ENCODE data around the gene CAPN13. TPM values are rescaled to one million over a fixed set of nuclear protein-coding genes. Genes with fewer than 3 reads are reported as not detected.

CAPN13 gene
- not detected for total RNA-seq
- long read RNA-seq: 0 reads

GRCh38 chr2:30807249-30807648, at the start of gene CAPN13:
Gene CAPN13 (minus strand): TSS chr2:30807446. CDS start chr2:30787325, 20,121 bp downstream.
- DNase-seq (ENCODE audit: low spot score): no peak

GRCh38 chr2:30847841-30848240, 40.6 kb upstream of the CAPN13 start:
- no peak for DNase-seq (ENCODE audit: low spot score)

- DNase-seq (ENCODE audit: low spot score): no peak
Observed at GRCh38 chr2:30847329-30847728, 40.1 kb upstream of the CAPN13 start.

GRCh38 chr2:30828586-30828985, 21.3 kb upstream of the CAPN13 start:
- DNase-seq (ENCODE audit: low spot score): no peak

GRCh38 chr2:30826916-30827315, 19.7 kb upstream of the CAPN13 start:
- no peak for DNase-seq (ENCODE audit: low spot score)

GRCh38 chr2:30826481-30826880, 19.2 kb upstream of the CAPN13 start:
- DNase-seq (ENCODE audit: low spot score): no peak

- no peak for DNase-seq (ENCODE audit: low spot score)
Observed at GRCh38 chr2:30823452-30823851, 16.2 kb upstream of the CAPN13 start.

- no peak for DNase-seq (ENCODE audit: low spot score)
Observed at GRCh38 chr2:30821960-30822359, 14.7 kb upstream of the CAPN13 start.

GRCh38 chr2:30820381-30821055, 13.3 kb upstream of the CAPN13 start:
- DNase-seq (ENCODE audit: low spot score): no peak

GRCh38 chr2:30809938-30810337, 2.7 kb upstream of the CAPN13 start:
- no peak for DNase-seq (ENCODE audit: low spot score)

- DNase-seq (ENCODE audit: low spot score): no peak
Observed at GRCh38 chr2:30808695-30809094, 1.4 kb upstream of the CAPN13 start.

GRCh38 chr2:30803281-30803680, 4.0 kb downstream of the CAPN13 start:
- no peak for DNase-seq (ENCODE audit: low spot score)

- DNase-seq (ENCODE audit: low spot score): no peak
Observed at GRCh38 chr2:30802611-30803010, 4.6 kb downstream of the CAPN13 start.

GRCh38 chr2:30801821-30802455, 5.3 kb downstream of the CAPN13 start:
- DNase-seq (ENCODE audit: low spot score): no peak

GRCh38 chr2:30800159-30800558, 7.1 kb downstream of the CAPN13 start:
- DNase-seq (ENCODE audit: low spot score): no peak

- DNase-seq (ENCODE audit: low spot score): no peak
Observed at GRCh38 chr2:30799366-30799765, 7.9 kb downstream of the CAPN13 start.

GRCh38 chr2:30798536-30798991, 8.7 kb downstream of the CAPN13 start:
- DNase-seq (ENCODE audit: low spot score): no peak

- no peak for DNase-seq (ENCODE audit: low spot score)
Observed at GRCh38 chr2:30797381-30798015, 9.7 kb downstream of the CAPN13 start.

- DNase-seq (ENCODE audit: low spot score): no peak
Observed at GRCh38 chr2:30796699-30797098, 10.5 kb downstream of the CAPN13 start.

GRCh38 chr2:30792521-30792920, 14.7 kb downstream of the CAPN13 start:
- no peak for DNase-seq (ENCODE audit: low spot score)

GRCh38 chr2:30790879-30791278, 16.4 kb downstream of the CAPN13 start:
- no peak for DNase-seq (ENCODE audit: low spot score)

GRCh38 chr2:30789670-30790210, 17.5 kb downstream of the CAPN13 start:
- no peak for DNase-seq (ENCODE audit: low spot score)
